D721Med (cell line): ENCODE measurements around the gene GPR108.

Experiments
- DNase-seq: peaks from one replicate; pipeline ENCODE4 v3.0.0; 2011; ENCODE audit warnings: low spot score; ENCODE audit not compliant: insufficient read length
- FAIRE-seq: peaks from 2 replicates; lab custom pipeline; 2011; peaks lifted over from hg19 to GRCh38; lab: Jason Lieb, UNC
- TF ChIP-seq, protein P1 (sequence below): IDR thresholded peaks from 2 replicates; pipeline ENCODE4 v1.5.1; 2012; ENCODE audit warnings: mild to moderate bottlenecking, control low read depth; ENCODE audit not compliant: insufficient read depth; ENCODE audit errors: missing control alignments

The GPR108 gene

DNA sequence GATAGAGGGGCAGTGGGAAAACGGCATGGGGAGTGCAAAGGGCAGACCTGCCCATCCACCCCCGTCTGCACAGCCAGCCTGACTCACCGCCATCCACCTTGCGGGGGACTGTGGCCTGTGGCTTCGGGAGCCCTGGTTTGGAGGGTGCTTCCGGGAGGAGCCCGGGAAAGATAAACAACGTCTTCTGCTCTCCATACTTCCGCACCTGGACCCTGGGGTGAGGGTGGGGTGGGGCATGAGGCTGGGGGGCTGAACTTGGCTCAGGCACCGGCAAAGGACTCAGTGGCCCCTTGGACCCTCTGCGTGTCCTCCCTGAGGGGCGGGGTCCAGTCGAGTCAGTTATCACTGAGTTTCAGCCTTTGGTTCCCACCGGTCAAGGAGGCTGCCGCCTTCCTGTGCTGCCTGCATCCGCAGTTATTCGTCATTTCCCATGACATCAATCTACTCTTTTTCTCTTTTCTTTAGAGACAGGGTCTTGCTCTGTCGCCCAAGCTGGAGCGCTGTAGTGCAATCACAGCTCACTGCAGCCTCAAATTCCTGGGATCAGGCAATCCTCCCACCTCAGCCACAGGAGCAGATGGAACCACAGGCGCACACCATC lies 3.2 kb downstream of the GPR108 start:
- FAIRE-seq (no peak), DNase-seq (no peak)
- TF ChIP-seq, protein P1, sequence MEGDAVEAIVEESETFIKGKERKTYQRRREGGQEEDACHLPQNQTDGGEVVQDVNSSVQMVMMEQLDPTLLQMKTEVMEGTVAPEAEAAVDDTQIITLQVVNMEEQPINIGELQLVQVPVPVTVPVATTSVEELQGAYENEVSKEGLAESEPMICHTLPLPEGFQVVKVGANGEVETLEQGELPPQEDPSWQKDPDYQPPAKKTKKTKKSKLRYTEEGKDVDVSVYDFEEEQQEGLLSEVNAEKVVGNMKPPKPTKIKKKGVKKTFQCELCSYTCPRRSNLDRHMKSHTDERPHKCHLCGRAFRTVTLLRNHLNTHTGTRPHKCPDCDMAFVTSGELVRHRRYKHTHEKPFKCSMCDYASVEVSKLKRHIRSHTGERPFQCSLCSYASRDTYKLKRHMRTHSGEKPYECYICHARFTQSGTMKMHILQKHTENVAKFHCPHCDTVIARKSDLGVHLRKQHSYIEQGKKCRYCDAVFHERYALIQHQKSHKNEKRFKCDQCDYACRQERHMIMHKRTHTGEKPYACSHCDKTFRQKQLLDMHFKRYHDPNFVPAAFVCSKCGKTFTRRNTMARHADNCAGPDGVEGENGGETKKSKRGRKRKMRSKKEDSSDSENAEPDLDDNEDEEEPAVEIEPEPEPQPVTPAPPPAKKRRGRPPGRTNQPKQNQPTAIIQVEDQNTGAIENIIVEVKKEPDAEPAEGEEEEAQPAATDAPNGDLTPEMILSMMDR = no peak

DNA sequence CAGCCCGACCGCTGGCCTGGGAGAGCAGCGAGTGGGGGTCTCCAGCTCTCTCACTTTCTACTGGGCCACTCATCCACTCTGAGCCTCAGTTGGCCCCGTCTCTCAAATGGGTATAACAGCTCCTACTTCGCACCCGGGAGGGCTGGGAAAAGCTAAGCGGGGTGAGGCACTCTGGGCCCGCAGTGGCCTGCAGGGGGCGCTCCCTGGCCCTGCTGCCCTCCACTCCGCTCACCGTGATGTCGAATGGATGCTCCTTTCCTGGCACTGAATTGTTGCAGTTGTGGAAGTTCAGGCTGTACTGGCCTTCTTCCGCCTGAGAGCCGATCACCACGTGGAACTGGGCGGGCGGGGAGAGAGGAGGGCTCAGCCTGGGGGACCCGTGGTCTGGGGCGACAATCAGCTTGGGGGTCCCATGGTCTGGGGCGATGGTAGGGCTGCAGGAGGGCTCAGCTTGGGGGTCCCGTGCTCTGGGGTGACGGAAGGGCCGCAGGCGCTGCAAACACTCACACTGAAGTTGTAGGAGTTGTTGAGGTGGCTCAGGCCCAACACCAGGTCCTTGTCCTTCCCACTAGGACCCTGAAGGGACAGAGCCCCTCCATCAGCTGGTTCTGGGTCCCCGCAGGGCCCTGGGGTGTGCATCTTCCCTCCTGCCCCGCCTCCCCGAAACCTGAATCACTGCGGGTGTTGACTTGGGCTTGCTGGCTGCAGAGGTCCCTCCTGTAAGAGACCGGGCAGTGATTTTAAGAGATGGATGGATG lies 3.9 kb downstream of the GPR108 start:
- TF ChIP-seq, protein P1 = no peak
- DNase-seq (no peak), FAIRE-seq (no peak)

- DNase-seq (no peak), FAIRE-seq (no peak)
- TF ChIP-seq, protein P1 = no peak
Measured at GRCh38 chr19:6732803-6733337, 4.5 kb downstream of the GPR108 start.

- FAIRE-seq = no peak
- DNase-seq = no peak
- TF ChIP-seq, protein P1 = no peak
Measured at GRCh38 chr19:6731822-6732221, 5.6 kb downstream of the GPR108 start.

DNA sequence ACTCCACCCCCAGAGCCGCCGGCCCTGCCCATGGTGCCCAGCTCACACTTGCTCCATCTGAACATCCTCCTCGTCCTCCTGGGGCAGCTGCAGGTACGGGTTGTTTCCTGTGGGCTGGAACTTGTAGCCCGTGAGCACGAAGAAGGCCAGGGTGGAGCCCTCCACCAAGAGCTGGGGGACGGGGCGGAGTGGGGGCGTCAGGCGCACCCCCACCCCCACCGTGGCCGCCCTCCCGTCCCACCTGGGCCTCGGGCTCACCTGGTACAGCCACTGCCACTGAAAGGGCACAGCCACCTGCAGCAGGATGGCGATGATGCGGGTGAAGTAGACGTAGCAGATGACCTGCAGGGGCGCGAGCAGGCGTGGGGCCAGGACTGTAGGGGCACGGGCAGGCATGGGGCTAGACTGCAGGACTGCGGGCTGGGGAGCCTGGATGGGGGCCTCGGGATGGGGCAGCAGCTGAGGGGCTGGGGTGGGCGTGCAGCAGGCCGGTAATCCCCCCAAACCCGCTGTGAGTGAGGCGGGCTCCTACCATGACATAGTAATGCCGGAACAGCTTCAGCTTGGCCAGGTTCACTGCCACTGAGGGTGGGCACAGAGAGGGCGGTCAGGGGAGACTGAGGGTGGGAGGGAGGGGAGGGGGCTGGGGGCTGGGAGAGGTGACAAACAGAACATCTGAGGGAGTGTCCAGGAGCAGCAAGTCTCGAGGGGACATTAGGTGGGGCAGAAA lies 6.3 kb downstream of the GPR108 start:
- TF ChIP-seq, protein P1 = no peak
- FAIRE-seq (no peak), DNase-seq (no peak)

GRCh38 chr19:6730153-6730804 lies 7.1 kb downstream of the GPR108 start:
- FAIRE-seq = no peak
- DNase-seq = no peak
- TF ChIP-seq, protein P1 = no peak
